MM.1S (cell line): ENCODE measurements around the gene DNAH10.

Experiments used
- EZH2 ChIP-seq: fragments of 300-600 bp; sonication (generic); optimal IDR thresholded peaks from 2 replicates; pipeline ENCODE3; 2017; ENCODE audit warnings: low read depth, mild to moderate bottlenecking, antibody characterized with exemption, low read length, mixed read lengths
- EZH2phosphoT487 ChIP-seq: fragments of 300-600 bp; sonication (generic); IDR thresholded peaks from 2 replicates; pipeline ENCODE4 v1.6.1; 2018; ENCODE audit warnings: antibody characterized with exemption, low read length
- TF ChIP-seq, protein P1 (sequence below): fragments of 300-600 bp; sonication (generic); IDR thresholded peaks from 2 replicates; pipeline ENCODE4 v1.5.1; 2016; ENCODE audit warnings: antibody characterized with exemption, low read length, mixed read lengths

DNA sequence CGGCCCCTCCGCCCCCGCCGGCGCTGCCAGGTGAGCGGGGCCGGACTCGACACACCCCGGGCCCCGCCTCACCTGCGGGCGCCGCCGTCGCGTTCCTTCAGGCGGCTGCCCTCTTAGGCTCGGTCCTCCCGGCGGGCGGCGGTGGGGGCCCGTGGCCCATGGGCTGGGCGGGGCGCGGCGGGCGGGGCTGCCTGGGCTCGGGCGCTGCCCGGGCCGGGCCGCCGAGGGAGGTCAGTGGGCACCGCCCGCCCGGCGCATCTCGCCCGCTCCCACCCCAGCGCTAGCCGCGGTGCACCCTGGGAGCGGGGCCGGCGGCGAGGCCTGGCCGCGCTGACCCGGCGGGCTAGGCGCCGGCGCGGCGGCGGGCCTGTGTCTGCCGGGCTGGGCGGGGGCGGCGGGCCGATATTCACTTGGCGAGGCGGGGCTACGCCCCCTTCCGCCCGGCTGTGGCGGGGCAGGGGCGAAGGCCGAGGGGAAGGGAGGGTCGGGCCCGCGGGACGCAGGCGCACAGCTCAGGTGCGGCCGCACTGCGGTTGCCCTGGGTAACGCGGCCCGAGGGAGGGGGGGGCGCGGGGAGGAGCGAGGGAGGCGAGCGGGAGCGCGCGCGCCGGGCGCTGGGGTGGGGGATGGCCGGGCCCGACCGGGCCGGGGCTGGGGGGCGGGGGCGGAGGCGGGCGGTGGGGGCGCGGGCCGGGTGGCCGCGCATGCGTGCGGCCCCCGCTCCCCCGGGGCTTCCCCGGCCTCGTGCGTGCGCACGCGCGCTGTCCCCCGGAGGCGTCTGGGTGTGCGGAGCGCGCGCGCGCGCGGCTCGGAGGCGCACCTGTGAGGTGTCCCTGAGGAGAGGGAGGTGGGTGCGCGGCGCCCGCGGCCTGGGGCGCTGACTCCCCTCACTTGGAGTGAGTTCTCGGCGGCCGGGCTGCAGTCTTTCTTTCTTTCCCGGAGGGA is 210.6 kb downstream of the DNAH10 start, which contains the start of the genes CCDC92 and ZNF664:
- no peak for TF ChIP-seq EZH2
- TF ChIP-seq, protein P1, sequence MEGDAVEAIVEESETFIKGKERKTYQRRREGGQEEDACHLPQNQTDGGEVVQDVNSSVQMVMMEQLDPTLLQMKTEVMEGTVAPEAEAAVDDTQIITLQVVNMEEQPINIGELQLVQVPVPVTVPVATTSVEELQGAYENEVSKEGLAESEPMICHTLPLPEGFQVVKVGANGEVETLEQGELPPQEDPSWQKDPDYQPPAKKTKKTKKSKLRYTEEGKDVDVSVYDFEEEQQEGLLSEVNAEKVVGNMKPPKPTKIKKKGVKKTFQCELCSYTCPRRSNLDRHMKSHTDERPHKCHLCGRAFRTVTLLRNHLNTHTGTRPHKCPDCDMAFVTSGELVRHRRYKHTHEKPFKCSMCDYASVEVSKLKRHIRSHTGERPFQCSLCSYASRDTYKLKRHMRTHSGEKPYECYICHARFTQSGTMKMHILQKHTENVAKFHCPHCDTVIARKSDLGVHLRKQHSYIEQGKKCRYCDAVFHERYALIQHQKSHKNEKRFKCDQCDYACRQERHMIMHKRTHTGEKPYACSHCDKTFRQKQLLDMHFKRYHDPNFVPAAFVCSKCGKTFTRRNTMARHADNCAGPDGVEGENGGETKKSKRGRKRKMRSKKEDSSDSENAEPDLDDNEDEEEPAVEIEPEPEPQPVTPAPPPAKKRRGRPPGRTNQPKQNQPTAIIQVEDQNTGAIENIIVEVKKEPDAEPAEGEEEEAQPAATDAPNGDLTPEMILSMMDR, result no peak
- TF ChIP-seq EZH2phosphoT487, result no peak
